H9 (cell line): ENCODE measurements around the gene TMEM129. TPM values are rescaled to one million over a fixed set of nuclear protein-coding genes. Genes with fewer than 3 reads are reported as not detected.

Experiments
- DNase-seq: peaks from one replicate; pipeline ENCODE4 v3.0.0-alpha.2; 2017
- H2AFZ ChIP-seq: one replicate; pipeline ENCODE4 v1.6.1; 2013; ENCODE audit warnings: mild to moderate bottlenecking, low read length, control low read depth, moderate library complexity
- H2AK5ac ChIP-seq: 2 replicates; pipeline ENCODE4 v1.6.1; 2013; ENCODE audit warnings: low read length, control low read depth, mixed read lengths; ENCODE audit not compliant: insufficient read length
- H2BK120ac ChIP-seq: one replicate; pipeline ENCODE4 v1.6.1; 2013; ENCODE audit warnings: low read depth, mild to moderate bottlenecking, low read length, control low read depth, inconsistent platforms; ENCODE audit not compliant: poor library complexity, severe bottlenecking
- H2BK12ac ChIP-seq: 2 replicates; pipeline ENCODE4 v1.6.1; 2013; ENCODE audit warnings: low read length, control low read depth, mixed read lengths, low read depth; ENCODE audit not compliant: insufficient read length
- H2BK15ac ChIP-seq: 2 replicates; pipeline ENCODE4 v1.6.1; 2013; ENCODE audit warnings: low read depth, low read length, control low read depth
- H2BK20ac ChIP-seq: one replicate; pipeline ENCODE4 v1.6.1; 2013; ENCODE audit warnings: low read depth, mild to moderate bottlenecking, low read length, control low read depth, inconsistent platforms; ENCODE audit not compliant: poor library complexity, severe bottlenecking
- H2BK5ac ChIP-seq: 2 replicates; pipeline ENCODE4 v1.6.1; 2013; ENCODE audit warnings: low read length, control low read depth, mixed read lengths; ENCODE audit not compliant: insufficient read length
- H3K14ac ChIP-seq: 2 replicates; pipeline ENCODE4 v1.6.1; 2013; ENCODE audit warnings: low read length, control low read depth; ENCODE audit not compliant: insufficient read depth
- H3K18ac ChIP-seq: 2 replicates; pipeline ENCODE4 v1.6.1; 2013; ENCODE audit warnings: low read depth, mild to moderate bottlenecking, mixed read lengths, low read length, control low read depth; ENCODE audit not compliant: insufficient read length
- H3K23ac ChIP-seq: 2 replicates; pipeline ENCODE4 v1.6.1; 2013; ENCODE audit warnings: low read length, control low read depth, mixed read lengths, low read depth; ENCODE audit not compliant: insufficient read length
- H3K23me2 ChIP-seq: 2 replicates; pipeline ENCODE4 v1.6.1; 2013; ENCODE audit warnings: low read depth, mild to moderate bottlenecking, mixed read lengths, low read length, control low read depth; ENCODE audit not compliant: insufficient read length, poor library complexity, severe bottlenecking
- H3K27ac ChIP-seq: 2 replicates; pipeline ENCODE4 v1.5.1; 2013; ENCODE audit warnings: low read length, control low read depth, mixed read lengths, low read depth; ENCODE audit not compliant: insufficient read length
- H3K27me3 ChIP-seq: 2 replicates; pipeline ENCODE4 v1.6.1; 2013; ENCODE audit warnings: low read length, control low read depth, inconsistent platforms; ENCODE audit not compliant: insufficient read depth
- H3K4ac ChIP-seq: 2 replicates; pipeline ENCODE4 v1.6.1; 2013; ENCODE audit warnings: low read depth, mild to moderate bottlenecking, control low read depth, inconsistent platforms, low read length, moderate library complexity
- H3K4me1 ChIP-seq: 2 replicates; pipeline ENCODE4 v1.6.1; 2013; ENCODE audit warnings: low read length, control low read depth, inconsistent platforms; ENCODE audit not compliant: insufficient read depth
- H3K4me2 ChIP-seq: 2 replicates; pipeline ENCODE4 v1.6.1; 2013; ENCODE audit warnings: low read length, control low read depth, mixed read lengths; ENCODE audit not compliant: insufficient read length, insufficient read depth
- H3K56ac ChIP-seq: 2 replicates; pipeline ENCODE4 v1.6.1; 2013; ENCODE audit warnings: low read depth, mild to moderate bottlenecking, mixed read lengths, low read length, control low read depth; ENCODE audit not compliant: insufficient read length
- H3K79me1 ChIP-seq: 2 replicates; pipeline ENCODE4 v1.6.1; 2013; ENCODE audit warnings: low read depth, mild to moderate bottlenecking, moderate library complexity, low read length, control low read depth, inconsistent platforms; ENCODE audit not compliant: insufficient read depth, poor library complexity, severe bottlenecking
- H3K79me2 ChIP-seq: 2 replicates; pipeline ENCODE4 v1.6.1; 2013; ENCODE audit warnings: low read length, control low read depth, inconsistent platforms; ENCODE audit not compliant: insufficient read depth
- H3K9ac ChIP-seq: 2 replicates; pipeline ENCODE4 v1.6.1; 2013; ENCODE audit warnings: low read length, control low read depth, mixed read lengths; ENCODE audit not compliant: insufficient read length; ENCODE audit errors: extremely low read depth
- H3K9me3 ChIP-seq: one replicate; pipeline ENCODE4 v1.6.1; 2013; ENCODE audit warnings: low read depth, low read length, inconsistent platforms; ENCODE audit not compliant: control insufficient read depth
- H3T11ph ChIP-seq: one replicate; pipeline ENCODE4 v1.6.1; 2013; ENCODE audit warnings: mild to moderate bottlenecking, low read length, control low read depth, inconsistent platforms
- H4K20me1 ChIP-seq: one replicate; pipeline ENCODE4 v1.6.1; 2013; ENCODE audit not compliant: control insufficient read depth, insufficient read length, insufficient read depth
- H4K5ac ChIP-seq: 2 replicates; pipeline ENCODE4 v1.6.1; 2013; ENCODE audit warnings: low read depth, mild to moderate bottlenecking, mixed read lengths, low read length, control low read depth; ENCODE audit not compliant: insufficient read length
- H4K8ac ChIP-seq: replicated peaks from 2 replicates; pipeline ENCODE4 v1.6.1; 2013; ENCODE audit warnings: low read length, control low read depth, mixed read lengths, low read depth; ENCODE audit not compliant: insufficient read length
- H4K91ac ChIP-seq: 2 replicates; pipeline ENCODE4 v1.6.1; 2013; ENCODE audit warnings: low read depth, mild to moderate bottlenecking, moderate library complexity, mixed read lengths, low read length, control low read depth; ENCODE audit not compliant: insufficient read length
- H3K27ac Mint-ChIP-seq, 3 experiments: 2 replicates in 2 of 3; 3 replicates in 1 of 3; pipeline ENCODE4 v1.8.0; 2020 to 2021; ENCODE audit warnings: mixed read lengths in 3 of 3, mild to moderate bottlenecking in 1 of 3, moderate library complexity in 1 of 3
- H3K27me3 Mint-ChIP-seq: 2 replicates; pipeline ENCODE4 v1.8.0; 2021; ENCODE audit warnings: low read depth, mild to moderate bottlenecking, moderate library complexity, mixed read lengths
- H3K36me3 Mint-ChIP-seq, 3 experiments: 2 replicates in 2 of 3; 3 replicates in 1 of 3; pipeline ENCODE4 v1.8.0; 2020 to 2021; ENCODE audit warnings: low read depth in 3 of 3, mixed read lengths in 3 of 3; ENCODE audit not compliant: insufficient read depth in 1 of 3
- H3K4me1 Mint-ChIP-seq, 2 experiments: 2 replicates each; pipeline ENCODE4 v1.8.0; 2020; ENCODE audit warnings: mixed read lengths in 2 of 2
- H3K4me3 Mint-ChIP-seq, 2 experiments: 2 replicates in 1 of 2; 3 replicates in 1 of 2; pipeline ENCODE4 v1.8.0; 2020 to 2021; ENCODE audit warnings: mild to moderate bottlenecking in 2 of 2, mixed read lengths in 2 of 2, moderate library complexity in 1 of 2
- H3K9me3 Mint-ChIP-seq, 2 experiments: 2 replicates in 1 of 2; 3 replicates in 1 of 2; pipeline ENCODE4 v1.8.0; 2020; ENCODE audit warnings: mild to moderate bottlenecking in 2 of 2, mixed read lengths in 2 of 2, moderate library complexity in 1 of 2
- CTCF ChIP-seq: fragments of 200-600 bp; sonication (generic); conservative IDR thresholded peaks from 3 replicates; pipeline ENCODE4 v1.8.0; 2021; ENCODE audit warnings: antibody characterized with exemption, mild to moderate bottlenecking
- WGBS: extraction: QIAGEN DNeasy Blood & Tissue Kit; methylation state at CpG from one replicate; pipeline ENCODE4 v1.1.7; 2013; ENCODE audit warnings: missing lambda C conversion rate, low lambda C conversion rate, mixed read lengths; ENCODE audit not compliant: insufficient read length; ENCODE audit errors: extremely low coverage; 5-methylcytosine and 5-hydroxymethylcytosine counted together
- total RNA-seq: library from RNA; stranded (reverse); gene quantifications from 2 replicates; pipeline ENCODE4 v1.2.1, GENCODE V29; 2021

The TMEM129 gene
- total RNA-seq, 1 experiment from 2014 or later: 27.3 TPM

DNA sequence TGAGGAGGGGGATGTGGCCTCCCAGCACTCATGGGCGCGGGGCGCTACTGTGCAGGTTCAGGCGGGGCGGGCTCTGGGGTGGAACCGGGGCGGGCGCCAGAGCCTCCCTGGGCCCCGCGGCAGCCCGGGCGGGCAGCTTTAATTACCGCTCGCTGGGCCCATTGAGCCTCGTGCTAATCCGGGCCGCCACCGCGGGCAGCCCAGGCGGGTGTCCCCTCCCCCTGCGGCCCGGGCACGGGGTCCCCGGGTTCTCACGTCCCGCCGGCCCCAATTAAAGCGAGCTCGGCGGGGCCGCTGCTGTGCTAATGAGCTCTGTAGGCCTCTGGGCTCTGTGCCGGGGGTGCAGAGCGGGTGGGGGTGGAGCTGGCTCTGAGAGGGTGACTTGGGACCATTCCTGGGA lies 49.1 kb upstream of the TMEM129 start:
- no peak overlapping the region for H3K4me3 Mint-ChIP-seq
- no peaks in the 10 kb centered on the region for H3K27me3 ChIP-seq
- H3K56ac ChIP-seq: no peak overlapping the region
- H2AFZ ChIP-seq: no peak overlapping the region
- peaks cover 11% of the 10 kb centered on the region for H3K27me3 Mint-ChIP-seq
- no peak overlapping the region for H3K18ac ChIP-seq
- no peak overlapping the region for H2BK5ac ChIP-seq
- H2BK20ac ChIP-seq: no peak overlapping the region
- H2BK120ac ChIP-seq: no peak overlapping the region
- no peak overlapping the region for H2BK15ac ChIP-seq
- no peak overlapping the region for H2AK5ac ChIP-seq
- no peak for DNase-seq
- no peaks in the 10 kb centered on the region for H3K36me3 Mint-ChIP-seq
- H3K4me2 ChIP-seq: no peak overlapping the region
- no peak overlapping the region for H4K5ac ChIP-seq
- no peak overlapping the region for H3K14ac ChIP-seq
- H2BK12ac ChIP-seq: no peak overlapping the region
- no peaks in the 10 kb centered on the region for H3K9me3 ChIP-seq
- no peaks in the 10 kb centered on the region for H3K79me1 ChIP-seq
- H3K27ac ChIP-seq: no peak overlapping the region
- H3K23me2 ChIP-seq: peaks cover 3% of the 10 kb centered on the region
- H4K8ac ChIP-seq: no peak overlapping the region
- WGBS: no CpG with 5 or more reads among the region's 33 CpGs
- H4K91ac ChIP-seq: no peak overlapping the region
- no peak overlapping the region for H3T11ph ChIP-seq
- H4K20me1 ChIP-seq: no peaks in the 10 kb centered on the region
- H3K9ac ChIP-seq: no peak overlapping the region
- no peaks in the 10 kb centered on the region for H3K9me3 Mint-ChIP-seq
- H3K79me2 ChIP-seq: no peaks in the 10 kb centered on the region
- no peak overlapping the region for H3K4ac ChIP-seq
- no peak overlapping the region for H3K27ac Mint-ChIP-seq
- H3K23ac ChIP-seq: no peak overlapping the region
- no peaks in the 10 kb centered on the region; the same call in 1 of the 2 replicates for H3K4me1 ChIP-seq
- peaks cover 15 to 30% of the 10 kb centered on the region in 2 experiments for H3K4me1 Mint-ChIP-seq
- TF ChIP-seq CTCF: no peak
